DND-41 (cell line): ENCODE data around the gene ATG14.

Source experiments
- ATAC-seq: fragments of 200-7000 bp; cut with Tn5 transposase; 3 replicates; pipeline ENCODE4 v1.9.1; 2021; ENCODE audit warnings: low read depth; ENCODE audit not compliant: insufficient read depth
- DNase-seq: peaks from one replicate; pipeline ENCODE4 v3.0.0-alpha.2; 2020
- H2AFZ ChIP-seq: 2 replicates; pipeline ENCODE4 v1.6.0; 2012; ENCODE audit warnings: low read depth, low read length
- H3K27ac ChIP-seq: 2 replicates; pipeline ENCODE4 v1.5.1; 2012; ENCODE audit warnings: low read length, inconsistent platforms
- H3K27me3 ChIP-seq: fragments of 200-600 bp; sonication (generic); 2 replicates; pipeline ENCODE4 v1.6.0; 2012; ENCODE audit warnings: low read length, mild to moderate bottlenecking, inconsistent platforms; ENCODE audit not compliant: insufficient read depth, poor library complexity
- H3K36me3 ChIP-seq: 2 replicates; pipeline ENCODE4 v1.5.1; 2012; ENCODE audit warnings: low read length, inconsistent platforms; ENCODE audit not compliant: insufficient read depth
- H3K4me1 ChIP-seq: 2 replicates; pipeline ENCODE4 v1.5.1; 2012; ENCODE audit warnings: mild to moderate bottlenecking, low read length; ENCODE audit not compliant: insufficient read depth
- H3K4me2 ChIP-seq: 2 replicates; pipeline ENCODE4 v1.6.0; 2012; ENCODE audit warnings: mild to moderate bottlenecking, moderate library complexity, low read length, inconsistent platforms; ENCODE audit not compliant: insufficient read depth
- H3K4me3 ChIP-seq, 2 experiments: fragments of 200-600 bp in 1 of 2; shearing (Covaris generic) in 1 of 2; 2 replicates each; pipeline ENCODE4 v1.5.1; 2012 to 2016; ENCODE audit warnings: inconsistent platforms in 2 of 2, low read length in 2 of 2, mild to moderate bottlenecking in 2 of 2, low read depth in 1 of 2, moderate library complexity in 1 of 2
- H3K79me2 ChIP-seq: 2 replicates; pipeline ENCODE4 v1.6.0; 2012; ENCODE audit warnings: low read length, inconsistent platforms; ENCODE audit not compliant: insufficient read depth
- H3K9ac ChIP-seq: 2 replicates; pipeline ENCODE4 v1.6.0; 2012; ENCODE audit warnings: low read depth, mild to moderate bottlenecking, inconsistent platforms, low read length, moderate library complexity
- H3K9me3 ChIP-seq: 2 replicates; pipeline ENCODE4 v1.5.1; 2012; ENCODE audit warnings: low read length, moderate library complexity, mild to moderate bottlenecking, inconsistent platforms; ENCODE audit not compliant: insufficient read depth, severe bottlenecking
- H4K20me1 ChIP-seq: 2 replicates; pipeline ENCODE4 v1.6.0; 2012; ENCODE audit warnings: low read length; ENCODE audit not compliant: insufficient read depth
- CTCF ChIP-seq: IDR thresholded peaks from 2 replicates; pipeline ENCODE4 v1.5.1; 2012; ENCODE audit warnings: borderline replicate concordance, low read length, moderate library complexity, mild to moderate bottlenecking; ENCODE audit not compliant: poor library complexity, severe bottlenecking; ENCODE audit errors: extremely low read depth
- EZH2 ChIP-seq: IDR thresholded peaks from 3 replicates; pipeline ENCODE4 v1.6.1; 2012; ENCODE audit warnings: borderline replicate concordance, low read depth, mild to moderate bottlenecking, moderate library complexity, low read length, inconsistent platforms; ENCODE audit not compliant: severe bottlenecking

Gene ATG14

GRCh38 chr14:55450539-55450938 lies 38.9 kb upstream of the ATG14 start:
- H3K4me1 ChIP-seq: no peaks in the 10 kb centered on the region
- H3K79me2 ChIP-seq: no peaks in the 10 kb centered on the region
- H2AFZ ChIP-seq: no peak overlapping the region
- no peak overlapping the region for H3K9ac ChIP-seq
- no peak for TF ChIP-seq EZH2
- no peak for TF ChIP-seq CTCF
- no peaks in the 10 kb centered on the region for H3K36me3 ChIP-seq
- DNase-seq: no peak
- H4K20me1 ChIP-seq: no peaks in the 10 kb centered on the region
- no peaks in the 10 kb centered on the region for H3K27me3 ChIP-seq
- no peak overlapping the region for H3K4me3 ChIP-seq
- no peaks in the 10 kb centered on the region for H3K9me3 ChIP-seq
- H3K27ac ChIP-seq: no peak overlapping the region
- H3K4me2 ChIP-seq: no peak overlapping the region
- ATAC-seq: no peak

GRCh38 chr14:55450124-55450523 lies 38.5 kb upstream of the ATG14 start:
- Histone ChIP-seq H3K4me1 (no peaks in the 10 kb centered on the region), H2AFZ (no peak overlapping the region), H3K4me2 (no peak overlapping the region), H3K27me3 (no peaks in the 10 kb centered on the region), H3K36me3 (no peaks in the 10 kb centered on the region), H3K9me3 (no peaks in the 10 kb centered on the region), H3K27ac (no peak overlapping the region), H4K20me1 (no peaks in the 10 kb centered on the region), H3K79me2 (no peaks in the 10 kb centered on the region), H3K9ac (no peak overlapping the region), H3K4me3 (no peak overlapping the region)
- ATAC-seq: no peak
- DNase-seq: no peak
- TF ChIP-seq CTCF: no peak
- TF ChIP-seq EZH2: no peak

GRCh38 chr14:55449116-55449515 lies 37.5 kb upstream of the ATG14 start:
- Histone ChIP-seq H3K9me3 (no peaks in the 10 kb centered on the region), H2AFZ (no peak overlapping the region), H3K79me2 (no peaks in the 10 kb centered on the region), H3K4me1 (no peaks in the 10 kb centered on the region), H3K36me3 (no peaks in the 10 kb centered on the region), H3K9ac (no peak overlapping the region), H3K27me3 (no peaks in the 10 kb centered on the region), H4K20me1 (no peaks in the 10 kb centered on the region), H3K4me2 (no peak overlapping the region), H3K27ac (no peak overlapping the region), H3K4me3 (no peak overlapping the region)
- ATAC-seq (no peak), DNase-seq (no peak)
- TF ChIP-seq EZH2 (no peak), CTCF (no peak)

GRCh38 chr14:55448141-55448614 lies 36.5 kb upstream of the ATG14 start:
- Histone ChIP-seq H4K20me1 (no peaks in the 10 kb centered on the region), H3K4me1 (no peaks in the 10 kb centered on the region), H3K9ac (no peak overlapping the region), H3K27me3 (no peaks in the 10 kb centered on the region), H3K4me2 (no peak overlapping the region), H2AFZ (no peak overlapping the region), H3K9me3 (no peaks in the 10 kb centered on the region), H3K36me3 (no peaks in the 10 kb centered on the region), H3K79me2 (no peaks in the 10 kb centered on the region), H3K4me3 (no peak overlapping the region), H3K27ac (no peak overlapping the region)
- no peak for ATAC-seq
- DNase-seq: no peak
- TF ChIP-seq EZH2: no peak
- TF ChIP-seq CTCF: no peak
